K562 (cell line): ENCODE data around the gene CSF3. TPM values are rescaled to one million over a fixed set of nuclear protein-coding genes. Genes with fewer than 3 reads are reported as not detected.

ENCODE experiments used
- ARHGAP35 ChIP-seq: fragments of 450-650 bp; IDR thresholded peaks from 2 replicates; pipeline ENCODE4 v1.6.1; 2018; ENCODE audit not compliant: partially characterized antibody
- FOXP1 ChIP-seq: sonication (generic); formaldehyde crosslinking; IDR thresholded peaks from 2 replicates; pipeline ENCODE4 v1.8.0; 2022; ENCODE audit warnings: mild to moderate bottlenecking, missing genetic modification reagents
- GTF2B ChIP-seq: IDR thresholded peaks from 2 replicates; pipeline ENCODE4 v1.6.1; 2011; ENCODE audit not compliant: insufficient read length; ENCODE audit errors: extremely low read depth
- KLF1 ChIP-seq: fragments of 450-650 bp; IDR thresholded peaks from 2 replicates; pipeline ENCODE4 v1.6.1; 2016; ENCODE audit warnings: missing genetic modification characterization, missing compliant biosample characterization
- LEF1 ChIP-seq: fragments of 450-650 bp; IDR thresholded peaks from 2 replicates; pipeline ENCODE4 v1.6.1; 2016; ENCODE audit warnings: mild to moderate bottlenecking
- POLR2AphosphoS5 ChIP-seq: IDR thresholded peaks from 2 replicates; pipeline ENCODE4 v1.6.1; 2011; ENCODE audit warnings: mild to moderate bottlenecking, low read depth, low read length, moderate library complexity; ENCODE audit not compliant: control insufficient read depth, insufficient read depth
- PTRF ChIP-seq: fragments of 450-650 bp; IDR thresholded peaks from 2 replicates; pipeline ENCODE4 v1.6.1; 2016; ENCODE audit warnings: mild to moderate bottlenecking, missing genetic modification characterization, missing compliant biosample characterization
- SLC30A9 ChIP-seq: fragments of 250-450 bp; sonication (Bioruptor Pico); IDR thresholded peaks from 2 replicates; pipeline ENCODE4 v1.8.0; 2022; ENCODE audit warnings: mild to moderate bottlenecking, moderate library complexity
- TAF9B ChIP-seq: fragments of 450-650 bp; IDR thresholded peaks from 2 replicates; pipeline ENCODE4 v1.6.1; 2018; ENCODE audit warnings: mild to moderate bottlenecking; ENCODE audit not compliant: partially characterized antibody
- ZNF165 ChIP-seq: fragments of 250-450 bp; sonication (Bioruptor Pico); IDR thresholded peaks from 2 replicates; pipeline ENCODE4 v1.4.0; 2020; ENCODE audit warnings: borderline replicate concordance
- ZNF699 ChIP-seq: fragments of 250-450 bp; sonication (Bioruptor Pico); IDR thresholded peaks from 2 replicates; pipeline ENCODE4 v1.8.0; 2021; ENCODE audit warnings: mild to moderate bottlenecking, moderate library complexity; ENCODE audit not compliant: insufficient replicate concordance
- polyA plus RNA-seq, 8 experiments: library from polyadenylated mRNA; depleted of rRNA in 4 of 8; stranded (reverse) in 5 of 8; unstranded in 3 of 8; fragments of >200 nt; fragmentation: Nextera tagmentation in 2 of 8; fragmentation: Illumina TruSeq in 1 of 8; extraction: Ambion mirVana in 2 of 8; extraction: Trizol in 1 of 8; gene quantifications; 2 replicates each; pipeline versions ENCODE4 v1.2.1 to v1.2.3, GENCODE V29; 2011 to 2014; ENCODE audit warnings: inconsistent platforms in 1 of 8, missing spikeins in 1 of 8
- total RNA-seq, 7 experiments: library from RNA; depleted of rRNA in 6 of 7; stranded (reverse); fragments of >200 nt in 6 of 7; fragmentation: Illumina TruSeq in 2 of 7; extraction: Trizol in 2 of 7; gene quantifications; 2 replicates each; pipeline versions ENCODE4 v1.2.1 to v1.2.3, GENCODE V29; 2011 to 2021; ENCODE audit warnings: low replicate concordance in 1 of 7
- TF ChIP-seq, protein P1 (sequence below): fragments of 450-650 bp; IDR thresholded peaks from 2 replicates; pipeline ENCODE4 v1.7.0; 2016; ENCODE audit warnings: borderline replicate concordance
- TF ChIP-seq, protein P2 (sequence below), 2 experiments: fragments of 150-350 bp in 1 of 2; IDR thresholded peaks; 2 replicates each; pipeline ENCODE4 v1.6.1; 2012 to 2016; ENCODE audit warnings: low read depth in 2 of 2, low read length in 2 of 2, mild to moderate bottlenecking in 1 of 2, moderate library complexity in 1 of 2

Gene CSF3
- total and polyA plus RNA-seq, 9 of the 15 experiments (the other 6 are each of a cell fraction or from before 2014, with no cell fraction given): 0.19 TPM; not detected in 8

GRCh38 chr17:40059729-40060475 lies 44.7 kb downstream of the CSF3 start (continued):
- TF ChIP-seq ZNF699 (CRISPR knock-in tag) (no peak), FOXP1 (CRISPR knock-in tag) (no peak), ZNF165 (CRISPR knock-in tag) (no peak), TAF9B (no peak), KLF1 (tag) (no peak), SLC30A9 (no peak), POLR2AphosphoS5 (no peak), PTRF (no peak), GTF2B (no peak), LEF1 (no peak), ARHGAP35 (no peak)
- TF ChIP-seq, protein P1, sequence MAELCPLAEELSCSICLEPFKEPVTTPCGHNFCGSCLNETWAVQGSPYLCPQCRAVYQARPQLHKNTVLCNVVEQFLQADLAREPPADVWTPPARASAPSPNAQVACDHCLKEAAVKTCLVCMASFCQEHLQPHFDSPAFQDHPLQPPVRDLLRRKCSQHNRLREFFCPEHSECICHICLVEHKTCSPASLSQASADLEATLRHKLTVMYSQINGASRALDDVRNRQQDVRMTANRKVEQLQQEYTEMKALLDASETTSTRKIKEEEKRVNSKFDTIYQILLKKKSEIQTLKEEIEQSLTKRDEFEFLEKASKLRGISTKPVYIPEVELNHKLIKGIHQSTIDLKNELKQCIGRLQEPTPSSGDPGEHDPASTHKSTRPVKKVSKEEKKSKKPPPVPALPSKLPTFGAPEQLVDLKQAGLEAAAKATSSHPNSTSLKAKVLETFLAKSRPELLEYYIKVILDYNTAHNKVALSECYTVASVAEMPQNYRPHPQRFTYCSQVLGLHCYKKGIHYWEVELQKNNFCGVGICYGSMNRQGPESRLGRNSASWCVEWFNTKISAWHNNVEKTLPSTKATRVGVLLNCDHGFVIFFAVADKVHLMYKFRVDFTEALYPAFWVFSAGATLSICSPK: no peak
- TF ChIP-seq, protein P2, sequence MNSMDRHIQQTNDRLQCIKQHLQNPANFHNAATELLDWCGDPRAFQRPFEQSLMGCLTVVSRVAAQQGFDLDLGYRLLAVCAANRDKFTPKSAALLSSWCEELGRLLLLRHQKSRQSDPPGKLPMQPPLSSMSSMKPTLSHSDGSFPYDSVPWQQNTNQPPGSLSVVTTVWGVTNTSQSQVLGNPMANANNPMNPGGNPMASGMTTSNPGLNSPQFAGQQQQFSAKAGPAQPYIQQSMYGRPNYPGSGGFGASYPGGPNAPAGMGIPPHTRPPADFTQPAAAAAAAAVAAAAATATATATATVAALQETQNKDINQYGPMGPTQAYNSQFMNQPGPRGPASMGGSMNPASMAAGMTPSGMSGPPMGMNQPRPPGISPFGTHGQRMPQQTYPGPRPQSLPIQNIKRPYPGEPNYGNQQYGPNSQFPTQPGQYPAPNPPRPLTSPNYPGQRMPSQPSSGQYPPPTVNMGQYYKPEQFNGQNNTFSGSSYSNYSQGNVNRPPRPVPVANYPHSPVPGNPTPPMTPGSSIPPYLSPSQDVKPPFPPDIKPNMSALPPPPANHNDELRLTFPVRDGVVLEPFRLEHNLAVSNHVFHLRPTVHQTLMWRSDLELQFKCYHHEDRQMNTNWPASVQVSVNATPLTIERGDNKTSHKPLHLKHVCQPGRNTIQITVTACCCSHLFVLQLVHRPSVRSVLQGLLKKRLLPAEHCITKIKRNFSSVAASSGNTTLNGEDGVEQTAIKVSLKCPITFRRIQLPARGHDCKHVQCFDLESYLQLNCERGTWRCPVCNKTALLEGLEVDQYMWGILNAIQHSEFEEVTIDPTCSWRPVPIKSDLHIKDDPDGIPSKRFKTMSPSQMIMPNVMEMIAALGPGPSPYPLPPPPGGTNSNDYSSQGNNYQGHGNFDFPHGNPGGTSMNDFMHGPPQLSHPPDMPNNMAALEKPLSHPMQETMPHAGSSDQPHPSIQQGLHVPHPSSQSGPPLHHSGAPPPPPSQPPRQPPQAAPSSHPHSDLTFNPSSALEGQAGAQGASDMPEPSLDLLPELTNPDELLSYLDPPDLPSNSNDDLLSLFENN (IDR thresholded peaks at IDR 0.05; ENCODE audit: low read depth in 2 of 2, low read length in 2 of 2): no peak
